ENCODE results near the gene FERMT1. TPM values are rescaled to one million over a fixed set of nuclear protein-coding genes. Genes with fewer than 3 reads are reported as not detected.
A peak's percentile ranks its signal among the peaks of the same experiment; 100 is the strongest.

The FERMT1 gene
- total and polyA plus RNA-seq, 2 of the 13 experiments (the other 11 are each of a cell fraction or from before 2014, with no cell fraction given) = 15.8 to 29.5 TPM

DNA sequence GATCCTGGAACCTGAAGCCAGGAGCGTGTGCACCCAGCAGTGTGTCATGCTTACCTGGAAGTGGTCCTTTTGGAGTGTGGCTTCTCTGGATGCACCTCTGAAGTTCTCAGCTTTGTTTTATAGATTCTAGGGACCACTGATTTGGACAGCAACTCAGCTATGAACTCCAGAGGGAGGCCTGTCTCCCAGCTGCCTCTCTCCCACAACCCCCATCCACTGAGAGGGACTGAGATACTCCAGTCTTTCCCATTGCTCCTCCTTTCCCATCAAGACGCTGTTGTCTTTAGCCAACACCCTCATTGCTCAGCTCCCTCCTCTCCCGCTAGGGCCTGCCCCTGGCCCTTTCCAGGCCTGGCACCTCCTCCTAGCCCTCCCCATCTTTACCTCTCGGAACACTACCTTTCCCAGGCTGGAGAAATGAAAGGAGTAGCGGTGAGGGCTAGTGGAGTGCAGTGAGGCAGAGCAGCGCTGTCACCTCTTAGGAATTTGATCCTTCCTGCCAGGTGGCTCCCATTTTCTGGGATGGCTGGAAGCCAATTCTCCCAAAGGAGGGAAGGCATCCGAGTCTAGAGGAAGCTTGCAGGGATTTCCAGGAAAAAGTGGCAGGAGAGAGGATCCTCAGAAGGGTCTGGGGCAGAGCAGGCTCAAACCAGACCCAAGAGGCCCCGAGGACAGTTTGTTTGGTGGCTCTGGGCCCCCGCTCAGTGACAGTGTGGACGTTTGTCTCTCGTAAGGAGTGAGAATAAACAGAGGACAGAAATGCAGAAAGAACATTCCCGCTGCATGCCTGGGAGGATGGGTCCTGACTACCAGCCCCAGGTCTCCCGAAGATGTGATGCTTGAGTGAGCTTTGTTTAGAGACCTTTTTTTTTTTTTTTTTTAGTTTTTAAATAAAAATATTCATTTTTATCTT is 68.8 kb downstream of the FERMT1 start, which contains the start of gene LRRN4 (continued):
- TF ChIP-seq, protein P1, sequence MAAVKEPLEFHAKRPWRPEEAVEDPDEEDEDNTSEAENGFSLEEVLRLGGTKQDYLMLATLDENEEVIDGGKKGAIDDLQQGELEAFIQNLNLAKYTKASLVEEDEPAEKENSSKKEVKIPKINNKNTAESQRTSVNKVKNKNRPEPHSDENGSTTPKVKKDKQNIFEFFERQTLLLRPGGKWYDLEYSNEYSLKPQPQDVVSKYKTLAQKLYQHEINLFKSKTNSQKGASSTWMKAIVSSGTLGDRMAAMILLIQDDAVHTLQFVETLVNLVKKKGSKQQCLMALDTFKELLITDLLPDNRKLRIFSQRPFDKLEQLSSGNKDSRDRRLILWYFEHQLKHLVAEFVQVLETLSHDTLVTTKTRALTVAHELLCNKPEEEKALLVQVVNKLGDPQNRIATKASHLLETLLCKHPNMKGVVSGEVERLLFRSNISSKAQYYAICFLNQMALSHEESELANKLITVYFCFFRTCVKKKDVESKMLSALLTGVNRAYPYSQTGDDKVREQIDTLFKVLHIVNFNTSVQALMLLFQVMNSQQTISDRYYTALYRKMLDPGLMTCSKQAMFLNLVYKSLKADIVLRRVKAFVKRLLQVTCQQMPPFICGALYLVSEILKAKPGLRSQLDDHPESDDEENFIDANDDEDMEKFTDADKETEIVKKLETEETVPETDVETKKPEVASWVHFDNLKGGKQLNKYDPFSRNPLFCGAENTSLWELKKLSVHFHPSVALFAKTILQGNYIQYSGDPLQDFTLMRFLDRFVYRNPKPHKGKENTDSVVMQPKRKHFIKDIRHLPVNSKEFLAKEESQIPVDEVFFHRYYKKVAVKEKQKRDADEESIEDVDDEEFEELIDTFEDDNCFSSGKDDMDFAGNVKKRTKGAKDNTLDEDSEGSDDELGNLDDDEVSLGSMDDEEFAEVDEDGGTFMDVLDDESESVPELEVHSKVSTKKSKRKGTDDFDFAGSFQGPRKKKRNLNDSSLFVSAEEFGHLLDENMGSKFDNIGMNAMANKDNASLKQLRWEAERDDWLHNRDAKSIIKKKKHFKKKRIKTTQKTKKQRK (IDR thresholded peaks at IDR 0.05; ENCODE audit: low read length) = no peak
- TF ChIP-seq, protein P2, sequence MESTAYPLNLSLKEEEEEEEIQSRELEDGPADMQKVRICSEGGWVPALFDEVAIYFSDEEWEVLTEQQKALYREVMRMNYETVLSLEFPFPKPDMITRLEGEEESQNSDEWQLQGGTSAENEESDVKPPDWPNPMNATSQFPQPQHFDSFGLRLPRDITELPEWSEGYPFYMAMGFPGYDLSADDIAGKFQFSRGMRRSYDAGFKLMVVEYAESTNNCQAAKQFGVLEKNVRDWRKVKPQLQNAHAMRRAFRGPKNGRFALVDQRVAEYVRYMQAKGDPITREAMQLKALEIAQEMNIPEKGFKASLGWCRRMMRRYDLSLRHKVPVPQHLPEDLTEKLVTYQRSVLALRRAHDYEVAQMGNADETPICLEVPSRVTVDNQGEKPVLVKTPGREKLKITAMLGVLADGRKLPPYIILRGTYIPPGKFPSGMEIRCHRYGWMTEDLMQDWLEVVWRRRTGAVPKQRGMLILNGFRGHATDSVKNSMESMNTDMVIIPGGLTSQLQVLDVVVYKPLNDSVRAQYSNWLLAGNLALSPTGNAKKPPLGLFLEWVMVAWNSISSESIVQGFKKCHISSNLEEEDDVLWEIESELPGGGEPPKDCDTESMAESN (CRISPR knock-in tag; conservative IDR thresholded peaks at IDR 0.05) = no peak
- TF ChIP-seq, protein P3, sequence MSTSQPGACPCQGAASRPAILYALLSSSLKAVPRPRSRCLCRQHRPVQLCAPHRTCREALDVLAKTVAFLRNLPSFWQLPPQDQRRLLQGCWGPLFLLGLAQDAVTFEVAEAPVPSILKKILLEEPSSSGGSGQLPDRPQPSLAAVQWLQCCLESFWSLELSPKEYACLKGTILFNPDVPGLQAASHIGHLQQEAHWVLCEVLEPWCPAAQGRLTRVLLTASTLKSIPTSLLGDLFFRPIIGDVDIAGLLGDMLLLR (CRISPR knock-in tag; IDR thresholded peaks at IDR 0.05) = 0 out of 2 replicates have a peak, but pooled peaks have one; percentile 34
- TF ChIP-seq WIZ (CRISPR knock-in tag; IDR thresholded peaks at IDR 0.05) (no peak), HDAC1 (CRISPR knock-in tag; IDR thresholded peaks at IDR 0.05) (no peak), CCDC6 (CRISPR knock-in tag; IDR thresholded peaks at IDR 0.05) (no peak), ZNF263 (CRISPR knock-in tag; IDR thresholded peaks at IDR 0.05) (no peak), RXRB (CRISPR knock-in tag; IDR thresholded peaks at IDR 0.05; ENCODE audit: borderline replicate concordance) (no peak), EEA1 (CRISPR knock-in tag; IDR thresholded peaks at IDR 0.05; ENCODE audit: borderline replicate concordance) (0 out of 2 replicates have a peak, but pooled peaks have one; percentile 23), ZNF614 (CRISPR knock-in tag; IDR thresholded peaks at IDR 0.05; ENCODE audit: borderline replicate concordance) (0 out of 2 replicates have a peak, but pooled peaks have one; percentile 3), SALL1 (CRISPR knock-in tag; IDR thresholded peaks at IDR 0.05) (no peak), ZNF331 (CRISPR knock-in tag; IDR thresholded peaks at IDR 0.05) (no peak), RAD21 (CRISPR knock-in tag; IDR thresholded peaks at IDR 0.05) (no peak), ETV6 (CRISPR knock-in tag; conservative IDR thresholded peaks at IDR 0.05) (no peak)
- TF ChIP-seq, protein P4, sequence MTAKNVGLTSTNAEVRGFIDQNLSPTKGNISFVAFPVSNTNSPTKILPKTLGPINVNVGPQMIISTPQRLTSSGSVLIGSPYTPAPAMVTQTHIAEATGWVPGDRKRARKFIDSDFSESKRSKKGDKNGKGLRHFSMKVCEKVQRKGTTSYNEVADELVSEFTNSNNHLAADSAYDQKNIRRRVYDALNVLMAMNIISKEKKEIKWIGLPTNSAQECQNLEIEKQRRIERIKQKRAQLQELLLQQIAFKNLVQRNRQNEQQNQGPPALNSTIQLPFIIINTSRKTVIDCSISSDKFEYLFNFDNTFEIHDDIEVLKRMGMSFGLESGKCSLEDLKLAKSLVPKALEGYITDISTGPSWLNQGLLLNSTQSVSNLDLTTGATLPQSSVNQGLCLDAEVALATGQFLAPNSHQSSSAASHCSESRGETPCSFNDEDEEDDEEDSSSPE (CRISPR knock-in tag; IDR thresholded peaks at IDR 0.05) = no peak
- TF ChIP-seq, protein P5, sequence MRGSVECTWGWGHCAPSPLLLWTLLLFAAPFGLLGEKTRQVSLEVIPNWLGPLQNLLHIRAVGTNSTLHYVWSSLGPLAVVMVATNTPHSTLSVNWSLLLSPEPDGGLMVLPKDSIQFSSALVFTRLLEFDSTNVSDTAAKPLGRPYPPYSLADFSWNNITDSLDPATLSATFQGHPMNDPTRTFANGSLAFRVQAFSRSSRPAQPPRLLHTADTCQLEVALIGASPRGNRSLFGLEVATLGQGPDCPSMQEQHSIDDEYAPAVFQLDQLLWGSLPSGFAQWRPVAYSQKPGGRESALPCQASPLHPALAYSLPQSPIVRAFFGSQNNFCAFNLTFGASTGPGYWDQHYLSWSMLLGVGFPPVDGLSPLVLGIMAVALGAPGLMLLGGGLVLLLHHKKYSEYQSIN (CRISPR knock-in tag; IDR thresholded peaks at IDR 0.05; ENCODE audit: borderline replicate concordance) = no peak
